K562 (cell line): Measurements from ENCODE around the gene ARFGAP3. TPM values are rescaled to one million over a fixed set of nuclear protein-coding genes. Genes with fewer than 3 reads are reported as not detected.

ENCODE experiments used
- ATAC-seq: fragments of 200-7000 bp; cut with Tn5 transposase; 3 replicates; pipeline ENCODE4 v1.9.1; 2020; ENCODE audit warnings: moderate library complexity
- BruUV-seq: library from RNA; stranded (reverse); fragments of 400-500 nt; replicated peaks from 2 replicates; lab custom pipeline; 2021; lab: Mats Ljungman, UMichigan
- CTCF ChIA-PET: fragments of 300-600 bp; formaldehyde crosslinking; extraction: SDS; loops from one replicate; lab custom pipeline; 2021; ENCODE audit warnings: low intra/inter-chr PET ratio; lab: Yijun Ruan, JAX
- POLR2A ChIA-PET: fragments of 300-600, 350-650 bp; sonication (Branson Sonifier 250); formaldehyde crosslinking; extraction: SDS; loops from one replicate; lab custom pipeline; 2021; ENCODE audit warnings: antibody characterized with exemption, inconsistent platforms; lab: Yijun Ruan, JAX
- DNase-seq, 4 experiments: peaks; one replicate each; pipeline versions ENCODE4 v3.0.0 to v3.0.0-alpha.2; 2011 to 2018; ENCODE audit warnings: low spot score in 3 of 4, mixed read lengths in 3 of 4; ENCODE audit errors: extremely low read depth in 1 of 4
- FAIRE-seq: peaks from 2 replicates; lab custom pipeline; 2011; peaks lifted over from hg19 to GRCh38; lab: Jason Lieb, UNC
- H2AFZ ChIP-seq: 2 replicates; pipeline ENCODE4 v1.6.0; 2011; ENCODE audit warnings: low read depth, low read length, control low read depth, inconsistent platforms
- H3K27ac ChIP-seq: fragments of 200-600 bp; 3 replicates; pipeline ENCODE4 v1.8.0; 2011; ENCODE audit warnings: low read depth, mild to moderate bottlenecking, control low read depth, inconsistent platforms, low read length, moderate library complexity, mixed read lengths; ENCODE audit errors: extremely low read depth
- H3K27me3 ChIP-seq, 2 experiments: fragments of 300-600 bp in 1 of 2; 2 replicates in 1 of 2; 3 replicates in 1 of 2; pipeline versions ENCODE4 v1.6.0 to v1.8.0; 2011; ENCODE audit warnings: inconsistent platforms in 2 of 2, low read length in 2 of 2, mild to moderate bottlenecking in 1 of 2, mixed read lengths in 1 of 2, moderate library complexity in 1 of 2; ENCODE audit not compliant: control insufficient read depth in 2 of 2, insufficient read depth in 2 of 2
- H3K36me3 ChIP-seq: fragments of 300-600 bp; 3 replicates; pipeline ENCODE4 v1.8.0; 2011; ENCODE audit warnings: mild to moderate bottlenecking, low read length, inconsistent platforms; ENCODE audit not compliant: control insufficient read depth, insufficient read depth
- H3K4me1 ChIP-seq, 2 experiments: fragments of 200-600 bp in 1 of 2; replicated peaks in 1 of 2; 2 replicates in 1 of 2; 3 replicates in 1 of 2; pipeline versions ENCODE4 v1.5.1 to v1.8.0; 2011; ENCODE audit warnings: inconsistent platforms in 2 of 2, low read length in 2 of 2, mild to moderate bottlenecking in 1 of 2, mixed read lengths in 1 of 2, moderate library complexity in 1 of 2; ENCODE audit not compliant: control insufficient read depth in 2 of 2, insufficient read depth in 2 of 2
- H3K4me2 ChIP-seq: 2 replicates; pipeline ENCODE4 v1.6.1; 2011; ENCODE audit warnings: low read length, control low read depth, inconsistent platforms, mixed read lengths; ENCODE audit not compliant: insufficient read depth
- H3K4me3 ChIP-seq: fragments of 200-600 bp; sonication (generic), shearing (Covaris generic); 2 replicates; pipeline ENCODE4 v1.5.1; 2016; ENCODE audit warnings: control low read depth, inconsistent platforms
- H3K79me2 ChIP-seq: fragments of 200-600 bp; 3 replicates; pipeline ENCODE4 v1.8.0; 2011; ENCODE audit warnings: low read length, inconsistent platforms; ENCODE audit not compliant: control insufficient read depth, insufficient read depth
- H3K9ac ChIP-seq, 2 experiments: 2 replicates each; pipeline versions ENCODE4 v1.6.0 to v1.6.1; 2011; ENCODE audit warnings: low read depth in 2 of 2, low read length in 2 of 2, control low read depth in 1 of 2, inconsistent platforms in 1 of 2, mild to moderate bottlenecking in 1 of 2, mixed read lengths in 1 of 2; ENCODE audit not compliant: insufficient read depth in 1 of 2
- H3K9me1 ChIP-seq: one replicate; pipeline ENCODE4 v1.6.0; 2011; ENCODE audit warnings: inconsistent platforms, mild to moderate bottlenecking, low read length, moderate library complexity; ENCODE audit not compliant: control insufficient read depth, insufficient read depth
- H3K9me3 ChIP-seq: replicated peaks from 2 replicates; pipeline ENCODE4 v1.5.1; 2011; ENCODE audit warnings: low read depth, low read length, inconsistent platforms; ENCODE audit not compliant: control insufficient read depth, insufficient read depth
- H4K20me1 ChIP-seq: replicated peaks from 2 replicates; pipeline ENCODE4 v1.6.1; 2011; ENCODE audit warnings: low read length, inconsistent platforms, mixed read lengths; ENCODE audit not compliant: control insufficient read depth, insufficient read depth
- ELF4 ChIP-seq: fragments of 450-650 bp; formaldehyde crosslinking; IDR thresholded peaks from 2 replicates; pipeline ENCODE4 v1.4.0; 2022; ENCODE audit warnings: missing genetic modification characterization
- FIP1L1 ChIP-seq: fragments of 200-400 bp; formaldehyde crosslinking; IDR thresholded peaks from 2 replicates; pipeline ENCODE4 v1.6.1; 2018; ENCODE audit warnings: mild to moderate bottlenecking, low read depth, low read length; ENCODE audit not compliant: poor library complexity, severe bottlenecking
- MEIS2 ChIP-seq: fragments of 450-650 bp; IDR thresholded peaks from 2 replicates; pipeline ENCODE4 v1.6.1; 2014; ENCODE audit warnings: mild to moderate bottlenecking; ENCODE audit not compliant: partially characterized antibody
- MIER1 ChIP-seq: fragments of 450-650 bp; IDR thresholded peaks from 2 replicates; pipeline ENCODE4 v1.6.1; 2016; ENCODE audit warnings: antibody characterized with exemption, mild to moderate bottlenecking, low read depth
- NR4A1 ChIP-seq, 2 experiments: fragments of 250-450 bp in 1 of 2; fragments of 450-650 bp in 1 of 2; sonication (Bioruptor Pico) in 1 of 2; IDR thresholded peaks; 2 replicates each; pipeline versions ENCODE4 v1.4.0 to v1.6.1; 2016 to 2020; ENCODE audit warnings: mild to moderate bottlenecking in 2 of 2, missing compliant biosample characterization in 1 of 2, missing genetic modification characterization in 1 of 2, moderate library complexity in 1 of 2
- POLR2H ChIP-seq: IDR thresholded peaks from 2 replicates; pipeline ENCODE4 v1.6.1; 2016; ENCODE audit warnings: missing genetic modification characterization, low read depth, mild to moderate bottlenecking, control low read depth, missing compliant biosample characterization, moderate library complexity
- SP1 ChIP-seq: sonication (generic); formaldehyde crosslinking; IDR thresholded peaks from 2 replicates; pipeline ENCODE4 v1.8.1; 2022; ENCODE audit warnings: mild to moderate bottlenecking, missing genetic modification reagents
- SPI1 ChIP-seq: IDR thresholded peaks from 2 replicates; pipeline ENCODE4 v1.6.1; 2011; ENCODE audit warnings: low read depth, low read length, control low read depth, borderline replicate concordance
- TEAD2 ChIP-seq: fragments of 450-650 bp; IDR thresholded peaks from 2 replicates; pipeline ENCODE4 v1.6.1; 2016; ENCODE audit warnings: missing genetic modification characterization, control low read depth, missing compliant biosample characterization
- ZNF699 ChIP-seq: fragments of 250-450 bp; sonication (Bioruptor Pico); IDR thresholded peaks from 2 replicates; pipeline ENCODE4 v1.8.0; 2021; ENCODE audit warnings: mild to moderate bottlenecking, moderate library complexity; ENCODE audit not compliant: insufficient replicate concordance
- ZNF717 ChIP-seq: fragments of 250-450 bp; sonication (Bioruptor Pico); IDR thresholded peaks from 2 replicates; pipeline ENCODE4 v1.5.0; 2021
- WGBS: fragments of 100-300 bp; shearing (Covaris generic); methylation state at CpG from one replicate; pipeline ENCODE4 v1.1.6; 2016; ENCODE audit warnings: low coverage, mixed read lengths; ENCODE audit not compliant: insufficient coverage; ENCODE audit errors: missing lambda C conversion rate; 5-methylcytosine and 5-hydroxymethylcytosine counted together
- in situ Hi-C: fragments of 300-500 bp; cut with MboI; formaldehyde crosslinking; loops from 4 replicates; pipeline ENCODE4 v1.15.0; 2018; ENCODE audit warnings: inconsistent platforms, mixed read lengths
- intact Hi-C: fragments of 100-400 bp; cut with micrococcal nuclease; formaldehyde crosslinking; loops from 2 replicates; pipeline ENCODE4 v1.14.2; 2022
- polyA plus RNA-seq, 8 experiments: library from polyadenylated mRNA; depleted of rRNA in 4 of 8; stranded (reverse) in 5 of 8; unstranded in 3 of 8; fragments of >200 nt; fragmentation: Nextera tagmentation in 2 of 8; fragmentation: Illumina TruSeq in 1 of 8; extraction: Ambion mirVana in 2 of 8; extraction: Trizol in 1 of 8; gene quantifications; 2 replicates each; pipeline versions ENCODE4 v1.2.1 to v1.2.3, GENCODE V29; 2011 to 2014; ENCODE audit warnings: inconsistent platforms in 1 of 8, missing spikeins in 1 of 8
- total RNA-seq, 7 experiments: library from RNA; depleted of rRNA in 6 of 7; stranded (reverse); fragments of >200 nt in 6 of 7; fragmentation: Illumina TruSeq in 2 of 7; extraction: Trizol in 2 of 7; gene quantifications; 2 replicates each; pipeline versions ENCODE4 v1.2.1 to v1.2.3, GENCODE V29; 2011 to 2021; ENCODE audit warnings: low replicate concordance in 1 of 7
- TF ChIP-seq, protein P1 (sequence below), 2 experiments: IDR thresholded peaks in 1 of 2; conservative IDR thresholded peaks in 1 of 2; 2 replicates each; pipeline ENCODE4 v1.6.1; 2016; ENCODE audit warnings: low read depth in 2 of 2, mild to moderate bottlenecking in 1 of 2, missing compliant biosample characterization in 1 of 2, missing genetic modification characterization in 1 of 2, moderate library complexity in 1 of 2
- TF ChIP-seq, protein P2 (sequence below): sonication (generic); formaldehyde crosslinking; IDR thresholded peaks from 2 replicates; pipeline ENCODE4 v1.8.1; 2023; ENCODE audit warnings: mild to moderate bottlenecking, missing genetic modification reagents
- TF ChIP-seq, protein P3 (sequence below): fragments of 250-450 bp; sonication (Bioruptor Pico); IDR thresholded peaks from 2 replicates; pipeline ENCODE4 v1.5.0; 2021
- TF ChIP-seq, protein P4 (sequence below): fragments of 250-450 bp; sonication (Bioruptor Pico); IDR thresholded peaks from 2 replicates; pipeline ENCODE4 v1.8.0; 2022; ENCODE audit warnings: moderate library complexity, mild to moderate bottlenecking, inconsistent platforms

ARFGAP3 gene
- total and polyA plus RNA-seq, 9 of the 15 experiments (the other 6 are each of a cell fraction or from before 2014, with no cell fraction given) = 14.2 to 31.9 (median 22.7) TPM

DNA sequence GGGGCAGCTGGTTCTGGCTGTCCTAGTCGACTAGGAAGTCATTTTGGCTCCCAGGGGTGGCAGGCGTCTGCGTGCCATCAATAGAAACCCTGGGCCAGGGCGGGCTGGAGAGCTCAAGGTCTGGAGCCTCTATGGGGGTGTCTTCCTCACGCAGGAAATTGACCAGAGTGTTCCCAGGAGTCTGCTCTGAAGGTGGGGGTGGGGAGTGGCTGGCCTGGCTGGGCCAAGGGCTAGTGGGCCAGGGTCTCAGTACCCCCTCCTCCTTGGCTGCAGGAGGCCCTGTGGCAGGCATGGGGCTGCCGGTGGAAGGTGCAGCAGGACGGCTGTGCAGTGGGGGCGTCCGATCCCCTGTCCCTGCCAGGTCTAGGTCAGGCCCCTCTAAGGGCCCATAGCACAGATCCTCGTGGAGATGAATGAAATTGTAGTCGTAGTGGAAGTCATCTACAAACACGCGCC lies 64.6 kb downstream of the ARFGAP3 start:
- in situ Hi-C loops = no loop called here
- H2AFZ ChIP-seq = no peak overlapping the region
- FAIRE-seq (no peak), DNase-seq (no peak), ATAC-seq (no peak)
- no peaks in the 10 kb centered on the region for H3K9me3 ChIP-seq
- H3K4me1 ChIP-seq = peaks cover 0 to 19% of the 10 kb centered on the region in 2 experiments; a peak in 2 of 5 replicates
- no peak overlapping the region for H3K9ac ChIP-seq
- no peaks in the 10 kb centered on the region for H3K79me2 ChIP-seq
- intact Hi-C loops = no loop called here
- no TSS peak for BruUV-seq
- no peaks in the 10 kb centered on the region for H4K20me1 ChIP-seq
- no peak overlapping the region for H3K4me2 ChIP-seq
- 36% methylated on average over 5 of the region's 13 CpGs for WGBS
- POLR2A ChIA-PET = interaction anchor here (0.9 kb wide), 1 partner anchor 9 kb away, joined by 4 read pairs; no protein-coding TSS in a partner anchor
- peaks cover 3 to 8% of the 10 kb centered on the region in 2 experiments; a peak in 4 of 5 replicates for H3K27me3 ChIP-seq
- H3K27ac ChIP-seq = no peak overlapping the region
- H3K4me3 ChIP-seq = no peak overlapping the region
- no peaks in the 10 kb centered on the region for H3K9me1 ChIP-seq
- CTCF ChIA-PET = no interaction called here
- no peaks in the 10 kb centered on the region for H3K36me3 ChIP-seq
- TF ChIP-seq TEAD2 (tag) (no peak), SP1 (CRISPR knock-in tag) (no peak), ZNF717 (CRISPR knock-in tag) (no peak), MIER1 (no peak), SPI1 (no peak), ZNF699 (no peak), ELF4 (CRISPR knock-in tag) (no peak), POLR2H (no peak), FIP1L1 (no peak), NR4A1 (CRISPR knock-in tag; IDR thresholded peaks at IDR 0.05) (no peak), NR4A1 (tag; IDR thresholded peaks at IDR 0.05) (no peak), MEIS2 (no peak)
- TF ChIP-seq, protein P1, sequence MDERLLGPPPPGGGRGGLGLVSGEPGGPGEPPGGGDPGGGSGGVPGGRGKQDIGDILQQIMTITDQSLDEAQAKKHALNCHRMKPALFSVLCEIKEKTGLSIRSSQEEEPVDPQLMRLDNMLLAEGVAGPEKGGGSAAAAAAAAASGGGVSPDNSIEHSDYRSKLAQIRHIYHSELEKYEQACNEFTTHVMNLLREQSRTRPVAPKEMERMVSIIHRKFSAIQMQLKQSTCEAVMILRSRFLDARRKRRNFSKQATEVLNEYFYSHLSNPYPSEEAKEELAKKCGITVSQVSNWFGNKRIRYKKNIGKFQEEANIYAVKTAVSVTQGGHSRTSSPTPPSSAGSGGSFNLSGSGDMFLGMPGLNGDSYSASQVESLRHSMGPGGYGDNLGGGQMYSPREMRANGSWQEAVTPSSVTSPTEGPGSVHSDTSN (CRISPR knock-in tag; IDR thresholded peaks at IDR 0.05; ENCODE audit: low read depth) = no peak
- TF ChIP-seq, protein P1 (tag; conservative IDR thresholded peaks at IDR 0.05; ENCODE audit: low read depth) = no peak
- TF ChIP-seq, protein P2, sequence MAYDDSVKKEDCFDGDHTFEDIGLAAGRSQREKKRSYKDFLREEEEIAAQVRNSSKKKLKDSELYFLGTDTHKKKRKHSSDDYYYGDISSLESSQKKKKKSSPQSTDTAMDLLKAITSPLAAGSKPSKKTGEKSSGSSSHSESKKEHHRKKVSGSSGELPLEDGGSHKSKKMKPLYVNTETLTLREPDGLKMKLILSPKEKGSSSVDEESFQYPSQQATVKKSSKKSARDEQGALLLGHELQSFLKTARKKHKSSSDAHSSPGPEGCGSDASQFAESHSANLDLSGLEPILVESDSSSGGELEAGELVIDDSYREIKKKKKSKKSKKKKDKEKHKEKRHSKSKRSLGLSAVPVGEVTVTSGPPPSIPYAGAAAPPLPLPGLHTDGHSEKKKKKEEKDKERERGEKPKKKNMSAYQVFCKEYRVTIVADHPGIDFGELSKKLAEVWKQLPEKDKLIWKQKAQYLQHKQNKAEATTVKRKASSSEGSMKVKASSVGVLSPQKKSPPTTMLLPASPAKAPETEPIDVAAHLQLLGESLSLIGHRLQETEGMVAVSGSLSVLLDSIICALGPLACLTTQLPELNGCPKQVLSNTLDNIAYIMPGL = no peak
- TF ChIP-seq, protein P3, sequence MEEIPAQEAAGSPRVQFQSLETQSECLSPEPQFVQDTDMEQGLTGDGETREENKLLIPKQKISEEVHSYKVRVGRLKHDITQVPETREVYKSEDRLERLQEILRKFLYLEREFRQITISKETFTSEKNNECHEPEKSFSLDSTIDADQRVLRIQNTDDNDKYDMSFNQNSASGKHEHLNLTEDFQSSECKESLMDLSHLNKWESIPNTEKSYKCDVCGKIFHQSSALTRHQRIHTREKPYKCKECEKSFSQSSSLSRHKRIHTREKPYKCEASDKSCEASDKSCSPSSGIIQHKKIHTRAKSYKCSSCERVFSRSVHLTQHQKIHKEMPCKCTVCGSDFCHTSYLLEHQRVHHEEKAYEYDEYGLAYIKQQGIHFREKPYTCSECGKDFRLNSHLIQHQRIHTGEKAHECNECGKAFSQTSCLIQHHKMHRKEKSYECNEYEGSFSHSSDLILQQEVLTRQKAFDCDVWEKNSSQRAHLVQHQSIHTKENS (CRISPR knock-in tag) = no peak
- TF ChIP-seq, protein P4, sequence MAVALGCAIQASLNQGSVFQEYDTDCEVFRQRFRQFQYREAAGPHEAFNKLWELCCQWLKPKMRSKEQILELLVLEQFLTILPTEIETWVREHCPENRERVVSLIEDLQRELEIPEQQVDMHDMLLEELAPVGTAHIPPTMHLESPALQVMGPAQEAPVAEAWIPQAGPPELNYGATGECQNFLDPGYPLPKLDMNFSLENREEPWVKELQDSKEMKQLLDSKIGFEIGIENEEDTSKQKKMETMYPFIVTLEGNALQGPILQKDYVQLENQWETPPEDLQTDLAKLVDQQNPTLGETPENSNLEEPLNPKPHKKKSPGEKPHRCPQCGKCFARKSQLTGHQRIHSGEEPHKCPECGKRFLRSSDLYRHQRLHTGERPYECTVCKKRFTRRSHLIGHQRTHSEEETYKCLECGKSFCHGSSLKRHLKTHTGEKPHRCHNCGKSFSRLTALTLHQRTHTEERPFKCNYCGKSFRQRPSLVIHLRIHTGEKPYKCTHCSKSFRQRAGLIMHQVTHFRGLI (CRISPR knock-in tag) = no peak
